Activated CD8-positive, alpha-beta T cell treated with anti-CD3 and anti-CD28 coated beads for 36 hours (primary cell): ENCODE data around the gene KMT2C. TPM values are rescaled to one million over a fixed set of nuclear protein-coding genes. Genes with fewer than 3 reads are reported as not detected.

Source experiments
- ATAC-seq: fragments of 200-7000 bp; cut with Tn5 transposase; one replicate; pipeline ENCODE4 v1.10.0; 2021; ENCODE audit warnings: mild to moderate bottlenecking, moderate library complexity
- CTCF ChIA-PET: fragments of 350-600 bp; sonication (Branson Sonifier 250); formaldehyde crosslinking; loops from one replicate; lab custom pipeline; 2021; ENCODE audit warnings: antibody characterized with exemption; lab: Charles Lee
- POLR2A ChIA-PET: fragments of 350-600 bp; sonication (Branson Sonifier 250); formaldehyde crosslinking; loops from one replicate; lab custom pipeline; 2021; ENCODE audit warnings: antibody characterized with exemption; lab: Charles Lee
- DNase-seq: peaks from one replicate; pipeline ENCODE4 v3.0.0-alpha.2; 2020
- H3K27ac Mint-ChIP-seq: one replicate; pipeline ENCODE4 v1.8.0; 2021; ENCODE audit warnings: mild to moderate bottlenecking, mixed read lengths
- H3K27me3 Mint-ChIP-seq: one replicate; pipeline ENCODE4 v1.8.0; 2021; ENCODE audit warnings: mixed read lengths
- H3K36me3 Mint-ChIP-seq: one replicate; pipeline ENCODE4 v1.8.0; 2021; ENCODE audit warnings: low read depth, mixed read lengths
- H3K4me1 Mint-ChIP-seq: one replicate; pipeline ENCODE4 v1.8.0; 2021; ENCODE audit warnings: low read depth, mixed read lengths
- H3K4me3 Mint-ChIP-seq: one replicate; pipeline ENCODE4 v1.8.0; 2021; ENCODE audit warnings: mild to moderate bottlenecking, moderate library complexity, mixed read lengths
- H3K9me3 Mint-ChIP-seq: one replicate; pipeline ENCODE4 v1.8.0; 2021; ENCODE audit warnings: mixed read lengths
- intact Hi-C: fragments of 100-400 bp; cut with micrococcal nuclease; formaldehyde crosslinking; loops from one replicate; pipeline ENCODE4 v1.10.0; 2022
- total RNA-seq, 2 experiments: library from RNA; stranded (reverse); gene quantifications; one replicate each; pipeline ENCODE4 v1.2.3, GENCODE V29; 2021
- TF ChIP-seq, protein P1 (sequence below): fragments of 200-600 bp; IDR thresholded peaks from one replicate; pipeline ENCODE4 v1.8.0; 2022; ENCODE audit warnings: antibody characterized with exemption, mild to moderate bottlenecking

Gene KMT2C
- total RNA-seq, 2 experiments from 2014 or later, result 48.5 to 52.8 TPM

- Mint-ChIP-seq H3K9me3 (no peaks in the 10 kb centered on the region), H3K4me1 (peaks cover 3% of the 10 kb centered on the region), H3K4me3 (no peak overlapping the region), H3K27ac (peak overlapping the region; percentile 33), H3K36me3 (peaks cover 49% of the 10 kb centered on the region), H3K27me3 (no peaks in the 10 kb centered on the region)
- CTCF ChIA-PET, result no interaction called here
- POLR2A ChIA-PET, result no interaction called here
- intact Hi-C loops, result no loop called here
- TF ChIP-seq, protein P1, sequence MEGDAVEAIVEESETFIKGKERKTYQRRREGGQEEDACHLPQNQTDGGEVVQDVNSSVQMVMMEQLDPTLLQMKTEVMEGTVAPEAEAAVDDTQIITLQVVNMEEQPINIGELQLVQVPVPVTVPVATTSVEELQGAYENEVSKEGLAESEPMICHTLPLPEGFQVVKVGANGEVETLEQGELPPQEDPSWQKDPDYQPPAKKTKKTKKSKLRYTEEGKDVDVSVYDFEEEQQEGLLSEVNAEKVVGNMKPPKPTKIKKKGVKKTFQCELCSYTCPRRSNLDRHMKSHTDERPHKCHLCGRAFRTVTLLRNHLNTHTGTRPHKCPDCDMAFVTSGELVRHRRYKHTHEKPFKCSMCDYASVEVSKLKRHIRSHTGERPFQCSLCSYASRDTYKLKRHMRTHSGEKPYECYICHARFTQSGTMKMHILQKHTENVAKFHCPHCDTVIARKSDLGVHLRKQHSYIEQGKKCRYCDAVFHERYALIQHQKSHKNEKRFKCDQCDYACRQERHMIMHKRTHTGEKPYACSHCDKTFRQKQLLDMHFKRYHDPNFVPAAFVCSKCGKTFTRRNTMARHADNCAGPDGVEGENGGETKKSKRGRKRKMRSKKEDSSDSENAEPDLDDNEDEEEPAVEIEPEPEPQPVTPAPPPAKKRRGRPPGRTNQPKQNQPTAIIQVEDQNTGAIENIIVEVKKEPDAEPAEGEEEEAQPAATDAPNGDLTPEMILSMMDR, result no peak
- no peak for DNase-seq
- ATAC-seq, result no peak
Measured at GRCh38 chr7:152177681-152178404, 258.0 kb downstream of the KMT2C start.

DNA sequence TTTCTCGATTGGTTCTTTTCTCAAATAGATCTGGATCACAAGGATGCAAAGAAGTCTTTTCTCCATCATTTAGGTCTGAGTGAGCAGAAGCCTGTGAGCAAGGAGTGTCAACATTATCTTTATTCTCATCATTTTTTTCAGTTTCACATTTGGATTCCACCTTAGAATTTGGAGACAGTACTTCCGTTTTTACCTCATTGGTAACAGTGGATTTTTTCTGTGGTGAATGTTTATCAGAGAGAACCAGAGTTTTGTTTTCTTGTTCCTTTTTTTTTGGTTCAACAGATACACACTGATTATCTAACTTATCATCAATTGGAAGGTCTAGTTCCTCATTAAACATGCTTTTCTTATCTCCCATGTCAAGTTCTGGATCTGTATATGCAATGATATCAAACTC, 259.0 kb downstream of the KMT2C start:
- TF ChIP-seq, protein P1, result no peak
- ChIA-PET CTCF (no interaction called here), POLR2A (no interaction called here)
- peaks cover 42% of the 10 kb centered on the region for H3K36me3 Mint-ChIP-seq
- no peaks in the 10 kb centered on the region for H3K27me3 Mint-ChIP-seq
- no peaks in the 10 kb centered on the region for H3K9me3 Mint-ChIP-seq
- H3K4me1 Mint-ChIP-seq, result peaks cover 3% of the 10 kb centered on the region
- no peak overlapping the region for H3K27ac Mint-ChIP-seq
- intact Hi-C loops, result no loop called here
- no peak for ATAC-seq
- no peak overlapping the region for H3K4me3 Mint-ChIP-seq
- DNase-seq, result no peak

- no peak overlapping the region for H3K27ac Mint-ChIP-seq
- ChIA-PET CTCF (no interaction called here), POLR2A (no interaction called here)
- H3K9me3 Mint-ChIP-seq, result no peaks in the 10 kb centered on the region
- peaks cover 1% of the 10 kb centered on the region for H3K4me1 Mint-ChIP-seq
- DNase-seq (no peak), ATAC-seq (no peak)
- H3K36me3 Mint-ChIP-seq, result peaks cover 27% of the 10 kb centered on the region
- H3K27me3 Mint-ChIP-seq, result no peaks in the 10 kb centered on the region
- TF ChIP-seq, protein P1, result peak; percentile 29
- intact Hi-C loops, result no loop called here
- no peak overlapping the region for H3K4me3 Mint-ChIP-seq
Measured at GRCh38 chr7:152173372-152174070, 262.3 kb downstream of the KMT2C start.

GRCh38 chr7:152162287-152162686, 273.5 kb downstream of the KMT2C start:
- POLR2A ChIA-PET, result interaction anchor here (0.6 kb wide), 1 partner anchor 606 kb away, joined by 3 read pairs; no protein-coding TSS in a partner anchor
- Mint-ChIP-seq H3K4me1 (peaks cover 10% of the 10 kb centered on the region), H3K27ac (no peak overlapping the region), H3K4me3 (no peak overlapping the region), H3K27me3 (no peaks in the 10 kb centered on the region), H3K9me3 (no peaks in the 10 kb centered on the region), H3K36me3 (peaks cover 50% of the 10 kb centered on the region)
- TF ChIP-seq, protein P1, result no peak
- ATAC-seq (no peak), DNase-seq (no peak)
- intact Hi-C loops, result no loop called here
- CTCF ChIA-PET, result no interaction called here

DNA sequence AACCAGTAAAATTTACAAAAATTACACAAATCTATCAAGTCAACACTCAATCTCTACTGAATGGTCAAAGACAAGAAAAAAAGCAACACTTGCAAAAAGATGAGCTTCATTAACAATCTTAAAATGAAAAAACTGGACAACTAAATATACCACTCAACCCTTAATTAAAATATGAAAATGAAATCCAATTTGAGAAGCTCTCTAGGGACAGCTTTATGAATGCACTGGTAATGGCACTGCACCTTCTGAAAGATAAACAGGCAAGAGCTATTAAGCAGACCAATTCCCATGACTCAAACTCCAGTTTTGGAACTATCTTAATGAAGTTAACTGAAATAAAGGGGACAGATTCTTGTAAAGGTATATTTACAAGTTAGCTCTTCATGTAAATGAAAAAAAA, 274.6 kb downstream of the KMT2C start:
- Mint-ChIP-seq H3K27me3 (no peaks in the 10 kb centered on the region), H3K36me3 (peaks cover 46% of the 10 kb centered on the region)

More for the DNA sequence above, 274.6 kb downstream of the KMT2C start:
- Mint-ChIP-seq H3K4me3 (no peak overlapping the region), H3K9me3 (no peaks in the 10 kb centered on the region), H3K4me1 (peaks cover 10% of the 10 kb centered on the region), H3K27ac (no peak overlapping the region)
- ATAC-seq (no peak), DNase-seq (no peak)
- CTCF ChIA-PET, result interaction anchor here (1.4 kb wide), 1 partner anchor 16 kb away, joined by 8 read pairs; no protein-coding TSS in a partner anchor
- POLR2A ChIA-PET, result interaction anchor here (0.7 kb wide), 1 partner anchor 85 kb away, joined by 3 read pairs; no protein-coding TSS in a partner anchor
- intact Hi-C loops, result no loop called here
- TF ChIP-seq, protein P1, result no peak
